H9 (cell line): ENCODE results near the gene RALBP1. TPM values are rescaled to one million over a fixed set of nuclear protein-coding genes. Genes with fewer than 3 reads are reported as not detected.

Experiments
- DNase-seq: peaks from one replicate; pipeline ENCODE4 v3.0.0-alpha.2; 2017
- H2AFZ ChIP-seq: one replicate; pipeline ENCODE4 v1.6.1; 2013; ENCODE audit warnings: mild to moderate bottlenecking, low read length, control low read depth, moderate library complexity
- H2AK5ac ChIP-seq: 2 replicates; pipeline ENCODE4 v1.6.1; 2013; ENCODE audit warnings: low read length, control low read depth, mixed read lengths; ENCODE audit not compliant: insufficient read length
- H2BK120ac ChIP-seq: one replicate; pipeline ENCODE4 v1.6.1; 2013; ENCODE audit warnings: low read depth, mild to moderate bottlenecking, low read length, control low read depth, inconsistent platforms; ENCODE audit not compliant: poor library complexity, severe bottlenecking
- H2BK12ac ChIP-seq: 2 replicates; pipeline ENCODE4 v1.6.1; 2013; ENCODE audit warnings: low read length, control low read depth, mixed read lengths, low read depth; ENCODE audit not compliant: insufficient read length
- H2BK15ac ChIP-seq: 2 replicates; pipeline ENCODE4 v1.6.1; 2013; ENCODE audit warnings: low read depth, low read length, control low read depth
- H2BK20ac ChIP-seq: one replicate; pipeline ENCODE4 v1.6.1; 2013; ENCODE audit warnings: low read depth, mild to moderate bottlenecking, low read length, control low read depth, inconsistent platforms; ENCODE audit not compliant: poor library complexity, severe bottlenecking
- H2BK5ac ChIP-seq: 2 replicates; pipeline ENCODE4 v1.6.1; 2013; ENCODE audit warnings: low read length, control low read depth, mixed read lengths; ENCODE audit not compliant: insufficient read length
- H3K14ac ChIP-seq: 2 replicates; pipeline ENCODE4 v1.6.1; 2013; ENCODE audit warnings: low read length, control low read depth; ENCODE audit not compliant: insufficient read depth
- H3K18ac ChIP-seq: 2 replicates; pipeline ENCODE4 v1.6.1; 2013; ENCODE audit warnings: low read depth, mild to moderate bottlenecking, mixed read lengths, low read length, control low read depth; ENCODE audit not compliant: insufficient read length
- H3K23ac ChIP-seq: 2 replicates; pipeline ENCODE4 v1.6.1; 2013; ENCODE audit warnings: low read length, control low read depth, mixed read lengths, low read depth; ENCODE audit not compliant: insufficient read length
- H3K23me2 ChIP-seq: 2 replicates; pipeline ENCODE4 v1.6.1; 2013; ENCODE audit warnings: low read depth, mild to moderate bottlenecking, mixed read lengths, low read length, control low read depth; ENCODE audit not compliant: insufficient read length, poor library complexity, severe bottlenecking
- H3K27ac ChIP-seq: 2 replicates; pipeline ENCODE4 v1.5.1; 2013; ENCODE audit warnings: low read length, control low read depth, mixed read lengths, low read depth; ENCODE audit not compliant: insufficient read length
- H3K27me3 ChIP-seq: 2 replicates; pipeline ENCODE4 v1.6.1; 2013; ENCODE audit warnings: low read length, control low read depth, inconsistent platforms; ENCODE audit not compliant: insufficient read depth
- H3K4ac ChIP-seq: 2 replicates; pipeline ENCODE4 v1.6.1; 2013; ENCODE audit warnings: low read depth, mild to moderate bottlenecking, control low read depth, inconsistent platforms, low read length, moderate library complexity
- H3K4me1 ChIP-seq: 2 replicates; pipeline ENCODE4 v1.6.1; 2013; ENCODE audit warnings: low read length, control low read depth, inconsistent platforms; ENCODE audit not compliant: insufficient read depth
- H3K4me2 ChIP-seq: 2 replicates; pipeline ENCODE4 v1.6.1; 2013; ENCODE audit warnings: low read length, control low read depth, mixed read lengths; ENCODE audit not compliant: insufficient read length, insufficient read depth
- H3K56ac ChIP-seq: 2 replicates; pipeline ENCODE4 v1.6.1; 2013; ENCODE audit warnings: low read depth, mild to moderate bottlenecking, mixed read lengths, low read length, control low read depth; ENCODE audit not compliant: insufficient read length
- H3K79me1 ChIP-seq: 2 replicates; pipeline ENCODE4 v1.6.1; 2013; ENCODE audit warnings: low read depth, mild to moderate bottlenecking, moderate library complexity, low read length, control low read depth, inconsistent platforms; ENCODE audit not compliant: insufficient read depth, poor library complexity, severe bottlenecking
- H3K79me2 ChIP-seq: 2 replicates; pipeline ENCODE4 v1.6.1; 2013; ENCODE audit warnings: low read length, control low read depth, inconsistent platforms; ENCODE audit not compliant: insufficient read depth
- H3K9ac ChIP-seq: 2 replicates; pipeline ENCODE4 v1.6.1; 2013; ENCODE audit warnings: low read length, control low read depth, mixed read lengths; ENCODE audit not compliant: insufficient read length; ENCODE audit errors: extremely low read depth
- H3K9me3 ChIP-seq: one replicate; pipeline ENCODE4 v1.6.1; 2013; ENCODE audit warnings: low read depth, low read length, inconsistent platforms; ENCODE audit not compliant: control insufficient read depth
- H3T11ph ChIP-seq: one replicate; pipeline ENCODE4 v1.6.1; 2013; ENCODE audit warnings: mild to moderate bottlenecking, low read length, control low read depth, inconsistent platforms
- H4K20me1 ChIP-seq: one replicate; pipeline ENCODE4 v1.6.1; 2013; ENCODE audit not compliant: control insufficient read depth, insufficient read length, insufficient read depth
- H4K5ac ChIP-seq: 2 replicates; pipeline ENCODE4 v1.6.1; 2013; ENCODE audit warnings: low read depth, mild to moderate bottlenecking, mixed read lengths, low read length, control low read depth; ENCODE audit not compliant: insufficient read length
- H4K8ac ChIP-seq: replicated peaks from 2 replicates; pipeline ENCODE4 v1.6.1; 2013; ENCODE audit warnings: low read length, control low read depth, mixed read lengths, low read depth; ENCODE audit not compliant: insufficient read length
- H4K91ac ChIP-seq: 2 replicates; pipeline ENCODE4 v1.6.1; 2013; ENCODE audit warnings: low read depth, mild to moderate bottlenecking, moderate library complexity, mixed read lengths, low read length, control low read depth; ENCODE audit not compliant: insufficient read length
- H3K27ac Mint-ChIP-seq, 3 experiments: 2 replicates in 2 of 3; 3 replicates in 1 of 3; pipeline ENCODE4 v1.8.0; 2020 to 2021; ENCODE audit warnings: mixed read lengths in 3 of 3, mild to moderate bottlenecking in 1 of 3, moderate library complexity in 1 of 3
- H3K27me3 Mint-ChIP-seq: 2 replicates; pipeline ENCODE4 v1.8.0; 2021; ENCODE audit warnings: low read depth, mild to moderate bottlenecking, moderate library complexity, mixed read lengths
- H3K36me3 Mint-ChIP-seq, 3 experiments: 2 replicates in 2 of 3; 3 replicates in 1 of 3; pipeline ENCODE4 v1.8.0; 2020 to 2021; ENCODE audit warnings: low read depth in 3 of 3, mixed read lengths in 3 of 3; ENCODE audit not compliant: insufficient read depth in 1 of 3
- H3K4me1 Mint-ChIP-seq, 2 experiments: 2 replicates each; pipeline ENCODE4 v1.8.0; 2020; ENCODE audit warnings: mixed read lengths in 2 of 2
- H3K4me3 Mint-ChIP-seq, 2 experiments: 2 replicates in 1 of 2; 3 replicates in 1 of 2; pipeline ENCODE4 v1.8.0; 2020 to 2021; ENCODE audit warnings: mild to moderate bottlenecking in 2 of 2, mixed read lengths in 2 of 2, moderate library complexity in 1 of 2
- H3K9me3 Mint-ChIP-seq, 2 experiments: 2 replicates in 1 of 2; 3 replicates in 1 of 2; pipeline ENCODE4 v1.8.0; 2020; ENCODE audit warnings: mild to moderate bottlenecking in 2 of 2, mixed read lengths in 2 of 2, moderate library complexity in 1 of 2
- CTCF ChIP-seq: fragments of 200-600 bp; sonication (generic); conservative IDR thresholded peaks from 3 replicates; pipeline ENCODE4 v1.8.0; 2021; ENCODE audit warnings: antibody characterized with exemption, mild to moderate bottlenecking
- WGBS: extraction: QIAGEN DNeasy Blood & Tissue Kit; methylation state at CpG from one replicate; pipeline ENCODE4 v1.1.7; 2013; ENCODE audit warnings: missing lambda C conversion rate, low lambda C conversion rate, mixed read lengths; ENCODE audit not compliant: insufficient read length; ENCODE audit errors: extremely low coverage; 5-methylcytosine and 5-hydroxymethylcytosine counted together
- total RNA-seq: library from RNA; stranded (reverse); gene quantifications from 2 replicates; pipeline ENCODE4 v1.2.1, GENCODE V29; 2021

Gene RALBP1
- total RNA-seq, 1 experiment from 2014 or later: 51.0 TPM

GRCh38 chr18:9494778-9495331 lies 19.5 kb downstream of the RALBP1 start:
- no peak overlapping the region for H3K4me2 ChIP-seq
- no peak overlapping the region for H3K23ac ChIP-seq
- no peak overlapping the region for H4K91ac ChIP-seq
- peaks cover 5% of the 10 kb centered on the region; the same call in 1 of the 2 replicates for H3K79me2 ChIP-seq
- WGBS: no CpG with 5 or more reads among the region's 9 CpGs
- no peak overlapping the region for H4K8ac ChIP-seq
- H3K79me1 ChIP-seq: peaks cover 12% of the 10 kb centered on the region
- no peaks in the 10 kb centered on the region for H3K23me2 ChIP-seq
- no peak overlapping the region for H2BK12ac ChIP-seq
- H3K18ac ChIP-seq: peak overlapping the region; percentile 84
- H3K56ac ChIP-seq: no peak overlapping the region
- H3K4me3 Mint-ChIP-seq: peak overlapping the region in 1 of 2 experiments; percentile 57; a peak in 1 of 5 replicates
- no peaks in the 10 kb centered on the region for H3K27me3 ChIP-seq
- H4K20me1 ChIP-seq: no peaks in the 10 kb centered on the region
- H2BK15ac ChIP-seq: no peak overlapping the region
- no peak for DNase-seq
- peaks cover 43% of the 10 kb centered on the region in 2 experiments for H3K4me1 Mint-ChIP-seq
- peak overlapping the region; percentile 73 for H3K27ac ChIP-seq
- H4K5ac ChIP-seq: no peak overlapping the region
- H3T11ph ChIP-seq: peak overlapping the region; percentile 20
- no peak overlapping the region for H2BK5ac ChIP-seq
- H3K27me3 Mint-ChIP-seq: no peaks in the 10 kb centered on the region
- peak overlapping the region; percentile 48 to 93 (median 62) for H3K27ac Mint-ChIP-seq
- H2AFZ ChIP-seq: no peak overlapping the region
- H3K4me1 ChIP-seq: peaks cover 15% of the 10 kb centered on the region; the same call in 1 of the 2 replicates
- H3K14ac ChIP-seq: peak overlapping the region; percentile 79; the same call in 1 of the 2 replicates
- H3K4ac ChIP-seq: no peak overlapping the region; the same call in 1 of the 2 replicates
- H3K9me3 ChIP-seq: no peaks in the 10 kb centered on the region
- peaks cover 16 to 34% (median 24%) of the 10 kb centered on the region in 3 experiments for H3K36me3 Mint-ChIP-seq
- no peak overlapping the region for H2BK120ac ChIP-seq
- H3K9me3 Mint-ChIP-seq: peaks cover 16 to 17% of the 10 kb centered on the region in 2 experiments
- no peak for TF ChIP-seq CTCF
- no peak overlapping the region for H2AK5ac ChIP-seq
- H3K9ac ChIP-seq: no peak overlapping the region
- H2BK20ac ChIP-seq: peak overlapping the region; percentile 29
